IPS-18a (cell line): Measurements from ENCODE around the gene RYR1.

Experiments used
- H3K27ac ChIP-seq: one replicate; pipeline ENCODE4 v1.5.1; 2013; ENCODE audit warnings: low read length
- H3K27me3 ChIP-seq: one replicate; pipeline ENCODE4 v1.6.1; 2013; ENCODE audit warnings: mild to moderate bottlenecking, low read length; ENCODE audit not compliant: control insufficient read depth, insufficient read depth
- H3K36me3 ChIP-seq: one replicate; pipeline ENCODE4 v1.6.1; 2013; ENCODE audit warnings: low read depth, low read length; ENCODE audit not compliant: control insufficient read depth
- H3K4me1 ChIP-seq: one replicate; pipeline ENCODE4 v1.6.1; 2013; ENCODE audit warnings: low read depth, low read length; ENCODE audit not compliant: control insufficient read depth
- H3K4me3 ChIP-seq: one replicate; pipeline ENCODE4 v1.5.1; 2013; ENCODE audit warnings: low read length
- H3K9ac ChIP-seq: one replicate; pipeline ENCODE4 v1.6.1; 2013; ENCODE audit warnings: mild to moderate bottlenecking, low read length, moderate library complexity
- H3K9me3 ChIP-seq: one replicate; pipeline ENCODE4 v1.6.1; 2013; ENCODE audit warnings: low read depth, low read length; ENCODE audit not compliant: control insufficient read depth

RYR1 gene

GRCh38 chr19:38499532-38499931, 66.0 kb downstream of the RYR1 start:
- no peak overlapping the region for H3K27ac ChIP-seq
- no peaks in the 10 kb centered on the region for H3K4me1 ChIP-seq
- no peak overlapping the region for H3K9ac ChIP-seq
- no peaks in the 10 kb centered on the region for H3K27me3 ChIP-seq
- H3K4me3 ChIP-seq = no peak overlapping the region
- H3K9me3 ChIP-seq = no peaks in the 10 kb centered on the region
- H3K36me3 ChIP-seq = peaks cover 42% of the 10 kb centered on the region

DNA sequence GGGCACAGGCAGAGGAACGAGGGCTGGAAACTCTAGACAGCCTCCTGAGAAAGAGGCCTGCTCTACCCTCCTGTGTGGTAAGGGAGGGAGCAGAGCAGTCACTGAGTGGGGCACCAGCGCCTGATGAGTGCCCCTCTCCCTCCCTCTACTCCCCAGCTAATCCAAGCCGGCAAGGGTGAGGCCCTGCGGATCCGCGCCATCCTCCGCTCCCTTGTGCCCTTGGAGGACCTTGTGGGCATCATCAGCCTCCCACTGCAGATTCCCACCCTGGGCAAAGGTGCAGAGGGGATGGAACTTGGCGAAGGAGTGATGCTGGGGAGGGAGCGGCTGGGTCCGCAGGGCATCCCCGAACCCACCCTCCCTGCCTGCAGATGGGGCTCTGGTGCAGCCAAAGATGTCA, 67.0 kb downstream of the RYR1 start:
- no peak overlapping the region for H3K9ac ChIP-seq

DNA sequence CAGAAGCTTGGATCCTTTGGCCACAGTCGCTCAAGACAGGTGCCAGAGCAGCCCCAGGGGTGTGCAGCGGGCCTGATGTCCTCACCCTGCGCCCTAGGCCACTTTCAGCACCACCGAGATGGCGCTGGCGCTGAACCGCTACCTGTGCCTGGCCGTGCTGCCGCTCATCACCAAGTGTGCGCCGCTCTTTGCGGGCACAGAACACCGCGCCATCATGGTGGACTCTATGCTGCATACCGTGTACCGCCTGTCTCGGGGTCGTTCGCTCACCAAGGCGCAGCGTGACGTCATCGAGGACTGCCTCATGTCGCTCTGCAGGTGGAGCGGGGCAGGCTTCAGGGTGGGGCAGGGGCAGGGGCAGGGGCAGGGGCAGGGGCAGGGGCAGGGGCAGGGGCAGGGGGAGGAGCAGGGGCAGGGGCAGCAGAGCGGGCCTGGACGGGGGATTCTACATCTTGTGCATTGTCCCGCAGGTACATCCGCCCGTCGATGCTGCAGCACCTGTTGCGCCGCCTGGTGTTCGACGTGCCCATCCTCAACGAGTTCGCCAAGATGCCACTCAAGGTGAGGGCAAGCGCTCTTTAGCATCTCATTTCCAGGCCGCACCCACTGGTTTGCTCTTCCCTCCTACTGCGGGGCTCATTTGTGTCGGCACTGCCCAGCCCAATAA, 69.1 kb downstream of the RYR1 start:
- no peak overlapping the region for H3K9ac ChIP-seq
- no peaks in the 10 kb centered on the region for H3K9me3 ChIP-seq
- H3K27me3 ChIP-seq = no peaks in the 10 kb centered on the region
- no peak overlapping the region for H3K27ac ChIP-seq
- no peak overlapping the region for H3K4me3 ChIP-seq
- peaks cover 5% of the 10 kb centered on the region for H3K4me1 ChIP-seq
- peaks cover 24% of the 10 kb centered on the region for H3K36me3 ChIP-seq

More for the DNA sequence above, 67.0 kb downstream of the RYR1 start:
- no peaks in the 10 kb centered on the region for H3K9me3 ChIP-seq
- H3K27ac ChIP-seq = no peak overlapping the region
- no peak overlapping the region for H3K4me3 ChIP-seq
- H3K36me3 ChIP-seq = peaks cover 40% of the 10 kb centered on the region
- H3K27me3 ChIP-seq = no peaks in the 10 kb centered on the region
- H3K4me1 ChIP-seq = no peaks in the 10 kb centered on the region

- H3K27me3 ChIP-seq = no peaks in the 10 kb centered on the region
- no peak overlapping the region for H3K4me3 ChIP-seq
- H3K27ac ChIP-seq = no peak overlapping the region
- no peak overlapping the region for H3K9ac ChIP-seq
- H3K4me1 ChIP-seq = peaks cover 5% of the 10 kb centered on the region
- H3K9me3 ChIP-seq = no peaks in the 10 kb centered on the region
- peaks cover 23% of the 10 kb centered on the region for H3K36me3 ChIP-seq
Observed at GRCh38 chr19:38503077-38503410, 69.6 kb downstream of the RYR1 start.

- no peak overlapping the region for H3K4me3 ChIP-seq
- no peak overlapping the region for H3K9ac ChIP-seq
- no peaks in the 10 kb centered on the region for H3K27me3 ChIP-seq
- peaks cover 21% of the 10 kb centered on the region for H3K36me3 ChIP-seq
- no peak overlapping the region for H3K27ac ChIP-seq
- H3K4me1 ChIP-seq = peaks cover 5% of the 10 kb centered on the region
- H3K9me3 ChIP-seq = no peaks in the 10 kb centered on the region
Observed at GRCh38 chr19:38505958-38506357, 72.5 kb downstream of the RYR1 start.

GRCh38 chr19:38506375-38506722, 72.9 kb downstream of the RYR1 start:
- Histone ChIP-seq H3K9ac (no peak overlapping the region), H3K36me3 (peaks cover 17% of the 10 kb centered on the region), H3K4me3 (no peak overlapping the region)

DNA sequence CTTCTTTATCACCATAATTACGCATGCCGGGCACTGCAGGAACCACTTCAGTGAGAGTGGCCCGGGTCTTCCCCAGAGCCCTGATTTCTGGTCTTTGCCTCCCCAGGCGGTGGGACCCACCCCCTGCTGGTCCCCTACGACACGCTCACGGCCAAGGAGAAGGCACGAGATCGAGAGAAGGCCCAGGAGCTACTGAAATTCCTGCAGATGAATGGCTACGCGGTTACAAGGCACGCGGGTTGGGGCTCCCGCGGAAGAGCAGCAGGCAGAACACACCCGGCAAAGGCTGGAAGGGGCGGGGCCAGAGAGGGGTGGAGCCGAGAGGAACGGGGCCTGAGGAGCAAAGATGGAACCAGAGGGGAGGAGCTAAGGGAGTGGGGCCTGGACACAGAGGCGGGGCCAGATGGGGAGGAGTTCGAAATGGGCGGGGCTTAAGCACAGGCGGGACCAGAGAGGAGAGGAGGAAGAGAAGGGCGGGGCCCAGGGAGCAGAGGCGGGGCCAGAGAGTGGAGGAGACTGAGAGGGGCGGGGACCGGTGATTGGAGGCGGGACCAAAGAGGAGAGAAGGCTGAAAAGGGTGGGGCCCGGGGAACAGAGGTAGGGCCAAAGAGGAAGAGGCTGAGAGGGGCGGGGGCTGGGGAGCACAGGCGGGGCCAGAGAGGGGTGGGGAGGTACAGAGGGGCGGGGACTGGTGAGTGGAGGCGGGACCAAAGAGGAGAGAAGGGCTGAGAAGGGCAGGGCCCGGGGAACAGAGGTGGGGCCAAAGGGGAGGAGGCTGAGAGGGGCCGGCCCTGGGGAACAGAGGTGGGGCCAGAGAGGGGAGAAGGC, 73.4 kb downstream of the RYR1 start:
- H3K36me3 ChIP-seq = peaks cover 17% of the 10 kb centered on the region
- H3K27ac ChIP-seq = no peak overlapping the region
- H3K9ac ChIP-seq = no peak overlapping the region
- H3K9me3 ChIP-seq = no peaks in the 10 kb centered on the region
- no peak overlapping the region for H3K4me3 ChIP-seq
- H3K27me3 ChIP-seq = no peaks in the 10 kb centered on the region
- peaks cover 5% of the 10 kb centered on the region for H3K4me1 ChIP-seq

More at GRCh38 chr19:38506375-38506722, 72.9 kb downstream of the RYR1 start:
- Histone ChIP-seq H3K27me3 (no peaks in the 10 kb centered on the region), H3K9me3 (no peaks in the 10 kb centered on the region), H3K27ac (no peak overlapping the region), H3K4me1 (peaks cover 5% of the 10 kb centered on the region)

DNA sequence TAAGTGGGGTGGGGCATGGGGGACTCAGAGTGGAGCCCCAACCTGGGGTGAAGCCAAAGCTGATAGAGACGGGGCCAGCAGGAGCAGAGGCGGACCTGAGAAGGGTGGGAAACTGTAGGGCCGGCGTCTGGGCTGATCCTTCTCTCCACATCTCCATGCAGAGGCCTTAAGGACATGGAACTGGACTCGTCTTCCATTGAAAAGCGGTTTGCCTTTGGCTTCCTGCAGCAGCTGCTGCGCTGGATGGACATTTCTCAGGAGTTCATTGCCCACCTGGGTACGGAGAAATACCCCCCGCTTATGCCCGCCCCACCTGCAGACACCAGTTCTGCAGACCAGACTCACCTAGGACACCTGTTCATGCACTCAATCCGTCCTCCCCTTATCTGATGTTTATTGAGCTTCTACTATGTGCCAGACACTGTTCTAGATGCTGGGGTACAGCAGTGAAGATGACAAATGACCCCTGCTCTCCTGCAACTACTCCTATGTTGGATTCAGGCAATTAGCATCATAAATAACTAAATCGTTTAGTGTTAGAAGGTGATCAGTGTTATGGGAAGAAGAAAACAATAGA, 74.1 kb downstream of the RYR1 start:
- Histone ChIP-seq H3K4me1 (peaks cover 5% of the 10 kb centered on the region), H3K9ac (no peak overlapping the region), H3K36me3 (peaks cover 17% of the 10 kb centered on the region), H3K27ac (no peak overlapping the region), H3K4me3 (no peak overlapping the region), H3K27me3 (no peaks in the 10 kb centered on the region), H3K9me3 (no peaks in the 10 kb centered on the region)

- Histone ChIP-seq H3K9me3 (no peaks in the 10 kb centered on the region), H3K27ac (no peak overlapping the region), H3K27me3 (no peaks in the 10 kb centered on the region), H3K4me1 (peaks cover 5% of the 10 kb centered on the region), H3K9ac (no peak overlapping the region), H3K4me3 (no peak overlapping the region), H3K36me3 (peaks cover 11% of the 10 kb centered on the region)
Observed at GRCh38 chr19:38508507-38508906, 75.0 kb downstream of the RYR1 start.

DNA sequence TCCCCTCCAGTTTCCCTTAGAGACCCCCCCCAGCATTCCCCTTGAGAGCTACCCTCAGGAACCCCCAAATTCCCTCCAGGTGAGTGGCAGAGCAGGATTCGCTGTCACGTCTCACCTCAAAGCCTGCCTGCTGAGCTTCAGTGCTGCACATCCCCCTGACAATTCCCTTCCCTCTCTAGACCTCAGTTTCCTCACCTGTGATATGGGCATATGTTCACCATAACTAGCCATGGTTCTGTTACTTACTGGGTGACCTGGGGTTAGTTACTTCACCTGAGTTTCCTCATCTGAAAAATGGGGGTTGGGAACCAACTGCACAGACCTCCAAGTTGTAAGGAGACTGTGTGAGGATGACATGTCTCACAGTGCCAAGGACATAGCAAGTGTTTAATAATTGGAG, 75.5 kb downstream of the RYR1 start:
- H3K9ac ChIP-seq = no peak overlapping the region
- no peak overlapping the region for H3K4me3 ChIP-seq
- H3K27me3 ChIP-seq = no peaks in the 10 kb centered on the region
- H3K9me3 ChIP-seq = no peaks in the 10 kb centered on the region
- H3K27ac ChIP-seq = no peak overlapping the region
- peaks cover 5% of the 10 kb centered on the region for H3K4me1 ChIP-seq
- peaks cover 6% of the 10 kb centered on the region for H3K36me3 ChIP-seq

DNA sequence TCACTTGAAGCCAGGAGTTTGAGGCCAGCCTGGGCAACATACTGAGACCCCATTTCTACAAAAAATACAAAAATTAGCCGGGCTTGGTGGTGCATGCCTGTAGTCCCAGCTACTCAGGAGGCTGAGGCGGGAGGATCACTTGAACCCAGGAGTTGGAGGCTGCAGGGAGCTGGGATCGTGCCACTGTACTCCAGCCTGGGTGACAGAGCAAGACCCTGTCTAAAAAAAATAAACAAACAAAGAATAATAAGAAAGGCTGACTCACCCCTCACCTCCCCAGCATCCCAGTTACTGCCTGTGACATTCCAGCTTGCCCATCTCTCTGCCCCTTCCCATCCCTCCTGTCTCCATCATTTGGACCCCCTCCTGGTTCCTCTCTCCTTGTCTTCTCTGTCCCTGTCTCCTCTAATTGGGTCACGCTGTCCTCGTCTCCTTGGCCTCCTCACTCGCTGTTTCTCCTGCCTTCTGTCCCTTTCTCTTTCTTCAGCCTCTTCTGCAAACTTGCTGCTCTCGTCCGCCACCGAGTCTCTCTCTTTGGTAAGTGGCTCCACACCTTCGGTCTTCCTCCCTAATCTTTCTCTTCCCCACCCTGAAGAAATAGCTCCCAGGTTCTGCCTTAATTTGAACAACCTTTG, 77.7 kb downstream of the RYR1 start:
- H3K27me3 ChIP-seq = no peaks in the 10 kb centered on the region
- H3K9ac ChIP-seq = no peak overlapping the region
- no peaks in the 10 kb centered on the region for H3K36me3 ChIP-seq
- no peaks in the 10 kb centered on the region for H3K9me3 ChIP-seq
- H3K27ac ChIP-seq = no peak overlapping the region
- peaks cover 4% of the 10 kb centered on the region for H3K4me1 ChIP-seq
- H3K4me3 ChIP-seq = no peak overlapping the region
